Smooth muscle cell of the umbilical artery (primary cell): Measurements from ENCODE around the gene KRTAP20-1. TPM values are rescaled to one million over a fixed set of nuclear protein-coding genes. Genes with fewer than 3 reads are reported as not detected.

Experiments used
- total RNA-seq: library from RNA; depleted of rRNA; stranded (reverse); fragments of >200 nt; gene quantifications from 2 replicates; pipeline ENCODE4 v1.2.3, GENCODE V29; 2014

The KRTAP20-1 gene
- not detected in 2 replicates for total RNA-seq

GRCh38 chr21:30616125-30616524 lies at the start of gene KRTAP20-1:
Gene KRTAP20-1, plus strand, starts transcription at chr21:30616425. Its CDS starts 30 bp downstream, at chr21:30616455.

GRCh38 chr21:30590297-30590696 lies 25.9 kb upstream of the KRTAP20-1 start, which contains the start of gene KRTAP22-2:
Gene KRTAP22-2, minus strand, starts transcription at chr21:30590397.

GRCh38 chr21:30592140-30592539 lies 24.1 kb upstream of the KRTAP20-1 start, which contains the start of gene KRTAP6-3:
Gene KRTAP6-3, plus strand, starts transcription at chr21:30592440. Its CDS starts 6 bp downstream, at chr21:30592446.

GRCh38 chr21:30598802-30599201 lies 17.4 kb upstream of the KRTAP20-1 start, which contains the start of gene KRTAP6-2:
Gene KRTAP6-2, minus strand, starts transcription at chr21:30598902. Its CDS starts 28 bp downstream, at chr21:30598874.

GRCh38 chr21:30600787-30601186 lies 15.4 kb upstream of the KRTAP20-1 start, which contains the start of gene KRTAP22-1:
Gene KRTAP22-1, plus strand, starts transcription at chr21:30601087.

GRCh38 chr21:30613836-30614235 lies 2.4 kb upstream of the KRTAP20-1 start, which contains the start of gene KRTAP6-1:
Gene KRTAP6-1, minus strand, starts transcription at chr21:30613930. Its CDS starts 26 bp downstream, at chr21:30613904.

GRCh38 chr21:30620522-30620921 lies 4.3 kb downstream of the KRTAP20-1 start, which contains the start of gene KRTAP20-4:
Gene KRTAP20-4, plus strand, starts transcription at chr21:30620627.

GRCh38 chr21:30634906-30635305 lies 18.7 kb downstream of the KRTAP20-1 start, which contains the start of gene KRTAP20-2:
Gene KRTAP20-2, plus strand, starts transcription at chr21:30635206. Its CDS starts 58 bp downstream, at chr21:30635264.

GRCh38 chr21:30642564-30642963 lies 26.3 kb downstream of the KRTAP20-1 start, which contains the start of gene KRTAP20-3:
Gene KRTAP20-3, plus strand, starts transcription at chr21:30642864.

Other genes starting within 250 kb of the KRTAP20-1 start
- not detected in 2 replicates for gene KRTAP13-2, start 244.2 kb upstream of the KRTAP20-1 start, total RNA-seq
- not detected in 2 replicates for gene KRTAP13-1, start 220.4 kb upstream of the KRTAP20-1 start, total RNA-seq
- not detected in 2 replicates for gene KRTAP13-3, start 190.5 kb upstream of the KRTAP20-1 start, total RNA-seq
- gene KRTAP13-4, start 186.2 kb upstream of the KRTAP20-1 start, total RNA-seq = not detected in 2 replicates
- not detected in 2 replicates for gene KRTAP15-1, start 176.2 kb upstream of the KRTAP20-1 start, total RNA-seq
- not detected in 2 replicates for gene KRTAP19-1, start 136.1 kb upstream of the KRTAP20-1 start, total RNA-seq
- gene KRTAP19-2, start 129.0 kb upstream of the KRTAP20-1 start, total RNA-seq = not detected in 2 replicates
- not detected in 2 replicates for gene KRTAP19-3, start 124.4 kb upstream of the KRTAP20-1 start, total RNA-seq
- gene KRTAP19-4, start 119.3 kb upstream of the KRTAP20-1 start, total RNA-seq = not detected in 2 replicates
- not detected in 2 replicates for gene KRTAP19-5, start 114.3 kb upstream of the KRTAP20-1 start, total RNA-seq
- not detected in 2 replicates for gene KRTAP19-6, start 74.6 kb upstream of the KRTAP20-1 start, total RNA-seq
- not detected in 2 replicates for gene KRTAP19-7, start 55.1 kb upstream of the KRTAP20-1 start, total RNA-seq
- gene KRTAP22-2, start 26.0 kb upstream of the KRTAP20-1 start, total RNA-seq = not detected in 2 replicates
- gene KRTAP6-3, start 24.0 kb upstream of the KRTAP20-1 start, total RNA-seq = not detected in 2 replicates
- not detected in 2 replicates for gene KRTAP6-2, start 17.5 kb upstream of the KRTAP20-1 start, total RNA-seq
- not detected in 2 replicates for gene KRTAP22-1, start 15.3 kb upstream of the KRTAP20-1 start, total RNA-seq
- gene KRTAP6-1, start 2.5 kb upstream of the KRTAP20-1 start, total RNA-seq = not detected in 2 replicates
- not detected in 2 replicates for gene KRTAP20-4, start 4.2 kb downstream of the KRTAP20-1 start, total RNA-seq
- not detected in 2 replicates for gene KRTAP20-2, start 18.8 kb downstream of the KRTAP20-1 start, total RNA-seq
- gene KRTAP20-3, start 26.4 kb downstream of the KRTAP20-1 start, total RNA-seq = not detected in 2 replicates
- not detected in 2 replicates for gene KRTAP21-3, start 102.4 kb downstream of the KRTAP20-1 start, total RNA-seq
- not detected in 2 replicates for gene KRTAP21-2, start 130.8 kb downstream of the KRTAP20-1 start, total RNA-seq
- gene KRTAP21-1, start 139.0 kb downstream of the KRTAP20-1 start, total RNA-seq = not detected in 2 replicates
- not detected in 2 replicates for gene KRTAP8-1, start 196.8 kb downstream of the KRTAP20-1 start, total RNA-seq
- gene KRTAP7-1, start 213.3 kb downstream of the KRTAP20-1 start, total RNA-seq = not detected in 2 replicates